Lower lobe of right lung (tissue), 2 donors: ENCODE measurements around the gene GAGE12G. TPM values are rescaled to one million over a fixed set of nuclear protein-coding genes. Genes with fewer than 3 reads are reported as not detected.
"Not testable (repeated sequence)": the region's sequence is repeated elsewhere in the genome, so short reads cannot be mapped to it uniquely, and the experiment has no call there.

ENCODE experiments used
- ATAC-seq, 2 donors: fragments of 200-7000 bp; cut with Tn5 transposase; one replicate each; pipeline ENCODE4 v1.9.1; 2020 to 2022; ENCODE audit warnings: mild to moderate bottlenecking in 2 of 2, moderate library complexity in 2 of 2
- DNase-seq: peaks from one replicate; pipeline ENCODE4 v3.0.0-alpha.2; 2020
- H3K27ac ChIP-seq: fragments of 200-600 bp; one replicate; pipeline ENCODE4 v1.8.0; 2022
- H3K27me3 ChIP-seq: fragments of 200-600 bp; one replicate; pipeline ENCODE4 v1.8.0; 2022; ENCODE audit warnings: low read depth
- H3K36me3 ChIP-seq: fragments of 200-600 bp; one replicate; pipeline ENCODE4 v1.8.0; 2022; ENCODE audit warnings: mild to moderate bottlenecking
- H3K4me1 ChIP-seq: fragments of 200-600 bp; one replicate; pipeline ENCODE4 v1.8.0; 2022
- H3K4me3 ChIP-seq: fragments of 200-600 bp; one replicate; pipeline ENCODE4 v1.8.0; 2022; ENCODE audit warnings: mild to moderate bottlenecking
- H3K9me3 ChIP-seq: fragments of 200-600 bp; one replicate; pipeline ENCODE4 v1.8.0; 2022
- intact Hi-C: fragments of 100-400 bp; cut with DNase I; formaldehyde crosslinking; loops from one replicate; pipeline ENCODE4 v1.11.0; 2022
- long read RNA-seq: library from polyadenylated mRNA; unstranded; transcript quantifications from one replicate; pipeline ENCODE4 v2.0.0, GENCODE V29; 2021
- total RNA-seq: library from RNA; stranded (reverse); fragmentation: NEBNext Ultra II Directional; extraction: Animal tissue kit (Norgen Biotek cat#: 25700); gene quantifications from one replicate; pipeline ENCODE4 v1.2.1, GENCODE V29; 2021
- donor health status: DM: no; HTN: yes; CAD: no; lungs with severe emphysema.

GAGE12G gene, protein sequence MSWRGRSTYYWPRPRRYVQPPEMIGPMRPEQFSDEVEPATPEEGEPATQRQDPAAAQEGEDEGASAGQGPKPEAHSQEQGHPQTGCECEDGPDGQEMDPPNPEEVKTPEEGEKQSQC
- total RNA-seq: not detected
- long read RNA-seq: 0 reads

DNA sequence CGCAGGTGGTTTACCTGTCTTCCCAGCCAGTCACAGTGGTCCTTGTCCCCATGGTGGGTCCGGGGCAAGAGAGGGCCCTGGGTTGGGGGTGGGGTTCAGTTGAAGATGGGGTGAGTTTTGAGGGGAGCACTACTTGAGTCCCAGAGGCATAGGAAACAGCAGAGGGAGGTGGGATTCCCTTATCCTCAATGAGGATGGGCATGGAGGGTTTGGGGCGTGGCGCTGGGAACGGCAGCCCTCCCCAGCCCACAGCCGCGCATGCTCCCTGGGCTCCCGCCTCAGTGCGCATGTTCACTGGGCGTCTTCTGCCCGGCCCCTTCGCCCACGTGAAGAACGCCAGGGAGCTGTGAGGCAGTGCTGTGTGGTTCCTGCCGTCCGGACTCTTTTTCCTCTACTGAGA, at the start of gene GAGE12G:
Gene GAGE12G, plus strand, starts transcription at position 301 of the 400 bp plus-strand sequence. CDS start 1,155 bp downstream, outside the sequence.
- not testable (repeated sequence) for ATAC-seq, H3K4me3 ChIP-seq, DNase-seq

DNA sequence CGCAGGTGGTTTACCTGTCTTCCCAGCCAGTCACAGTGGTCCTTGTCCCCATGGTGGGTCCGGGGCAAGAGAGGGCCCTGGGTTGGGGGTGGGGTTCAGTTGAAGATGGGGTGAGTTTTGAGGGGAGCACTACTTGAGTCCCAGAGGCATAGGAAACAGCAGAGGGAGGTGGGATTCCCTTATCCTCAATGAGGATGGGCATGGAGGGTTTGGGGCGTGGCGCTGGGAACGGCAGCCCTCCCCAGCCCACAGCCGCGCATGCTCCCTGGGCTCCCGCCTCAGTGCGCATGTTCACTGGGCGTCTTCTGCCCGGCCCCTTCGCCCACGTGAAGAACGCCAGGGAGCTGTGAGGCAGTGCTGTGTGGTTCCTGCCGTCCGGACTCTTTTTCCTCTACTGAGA, 38.3 kb upstream of the GAGE12G start, which contains the start of gene GAGE12C:
Gene GAGE12C, plus strand, starts transcription at position 301 of the 400 bp plus-strand sequence. CDS start 1,155 bp downstream, outside the sequence.
- intact Hi-C loops, H3K9me3 ChIP-seq, DNase-seq, H3K27ac ChIP-seq, H3K4me1 ChIP-seq, H3K4me3 ChIP-seq, ATAC-seq, H3K36me3 ChIP-seq, H3K27me3 ChIP-seq: not testable (repeated sequence)

More for the DNA sequence above, at the start of gene GAGE12G:
- H3K4me1 ChIP-seq, H3K27ac ChIP-seq, H3K9me3 ChIP-seq, intact Hi-C loops, H3K36me3 ChIP-seq, H3K27me3 ChIP-seq: not testable (repeated sequence)

DNA sequence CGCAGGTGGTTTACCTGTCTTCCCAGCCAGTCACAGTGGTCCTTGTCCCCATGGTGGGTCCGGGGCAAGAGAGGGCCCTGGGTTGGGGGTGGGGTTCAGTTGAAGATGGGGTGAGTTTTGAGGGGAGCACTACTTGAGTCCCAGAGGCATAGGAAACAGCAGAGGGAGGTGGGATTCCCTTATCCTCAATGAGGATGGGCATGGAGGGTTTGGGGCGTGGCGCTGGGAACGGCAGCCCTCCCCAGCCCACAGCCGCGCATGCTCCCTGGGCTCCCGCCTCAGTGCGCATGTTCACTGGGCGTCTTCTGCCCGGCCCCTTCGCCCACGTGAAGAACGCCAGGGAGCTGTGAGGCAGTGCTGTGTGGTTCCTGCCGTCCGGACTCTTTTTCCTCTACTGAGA, 28.8 kb upstream of the GAGE12G start, which contains the start of gene GAGE12D:
Gene GAGE12D, plus strand, starts transcription at position 301 of the 400 bp plus-strand sequence. CDS start 1,155 bp downstream, outside the sequence.
- intact Hi-C loops, H3K4me1 ChIP-seq: not testable (repeated sequence)

DNA sequence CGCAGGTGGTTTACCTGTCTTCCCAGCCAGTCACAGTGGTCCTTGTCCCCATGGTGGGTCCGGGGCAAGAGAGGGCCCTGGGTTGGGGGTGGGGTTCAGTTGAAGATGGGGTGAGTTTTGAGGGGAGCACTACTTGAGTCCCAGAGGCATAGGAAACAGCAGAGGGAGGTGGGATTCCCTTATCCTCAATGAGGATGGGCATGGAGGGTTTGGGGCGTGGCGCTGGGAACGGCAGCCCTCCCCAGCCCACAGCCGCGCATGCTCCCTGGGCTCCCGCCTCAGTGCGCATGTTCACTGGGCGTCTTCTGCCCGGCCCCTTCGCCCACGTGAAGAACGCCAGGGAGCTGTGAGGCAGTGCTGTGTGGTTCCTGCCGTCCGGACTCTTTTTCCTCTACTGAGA, 19.2 kb upstream of the GAGE12G start, which contains the start of gene GAGE12E:
Gene GAGE12E, plus strand, starts transcription at position 301 of the 400 bp plus-strand sequence. CDS start 1,155 bp downstream, outside the sequence.
- H3K4me1 ChIP-seq, ATAC-seq, H3K27ac ChIP-seq, DNase-seq, H3K4me3 ChIP-seq, H3K27me3 ChIP-seq, intact Hi-C loops, H3K36me3 ChIP-seq, H3K9me3 ChIP-seq: not testable (repeated sequence)

More for the DNA sequence above, 28.8 kb upstream of the GAGE12G start, which contains the start of gene GAGE12D:
- not testable (repeated sequence) for H3K4me3 ChIP-seq, H3K36me3 ChIP-seq, DNase-seq, H3K27me3 ChIP-seq, H3K27ac ChIP-seq, H3K9me3 ChIP-seq, ATAC-seq

DNA sequence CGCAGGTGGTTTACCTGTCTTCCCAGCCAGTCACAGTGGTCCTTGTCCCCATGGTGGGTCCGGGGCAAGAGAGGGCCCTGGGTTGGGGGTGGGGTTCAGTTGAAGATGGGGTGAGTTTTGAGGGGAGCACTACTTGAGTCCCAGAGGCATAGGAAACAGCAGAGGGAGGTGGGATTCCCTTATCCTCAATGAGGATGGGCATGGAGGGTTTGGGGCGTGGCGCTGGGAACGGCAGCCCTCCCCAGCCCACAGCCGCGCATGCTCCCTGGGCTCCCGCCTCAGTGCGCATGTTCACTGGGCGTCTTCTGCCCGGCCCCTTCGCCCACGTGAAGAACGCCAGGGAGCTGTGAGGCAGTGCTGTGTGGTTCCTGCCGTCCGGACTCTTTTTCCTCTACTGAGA, 9.7 kb upstream of the GAGE12G start, which contains the start of gene GAGE12F:
Gene GAGE12F, plus strand, starts transcription at position 301 of the 400 bp plus-strand sequence. CDS start 1,155 bp downstream, outside the sequence.
- H3K4me1 ChIP-seq, DNase-seq, H3K27me3 ChIP-seq, H3K36me3 ChIP-seq, intact Hi-C loops, H3K4me3 ChIP-seq, H3K27ac ChIP-seq, ATAC-seq, H3K9me3 ChIP-seq: not testable (repeated sequence)

DNA sequence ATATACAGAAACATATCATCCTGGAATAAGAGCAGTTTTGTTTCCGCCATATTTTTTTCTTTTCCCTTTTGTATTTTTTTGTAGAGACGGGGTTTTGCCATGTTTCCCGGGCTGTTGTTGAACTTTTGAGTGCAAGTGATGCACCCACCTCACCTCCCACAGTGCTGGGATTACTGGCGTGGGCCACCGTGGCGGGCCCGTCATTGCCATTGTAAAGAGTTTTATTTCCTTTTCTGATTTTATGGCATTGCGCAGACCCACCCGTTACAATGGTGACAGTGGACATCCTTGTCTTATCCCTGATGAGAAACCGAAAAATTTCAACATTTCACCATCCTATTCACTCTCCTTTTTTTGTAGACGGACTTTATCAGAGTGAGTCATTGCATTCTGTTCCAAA, 1.5 kb upstream of the GAGE12G start:
- DNase-seq: peak; percentile 35
- H3K36me3 ChIP-seq, intact Hi-C loops, H3K4me1 ChIP-seq, H3K4me3 ChIP-seq, ATAC-seq, H3K27me3 ChIP-seq, H3K9me3 ChIP-seq, H3K27ac ChIP-seq: not testable (repeated sequence)

DNA sequence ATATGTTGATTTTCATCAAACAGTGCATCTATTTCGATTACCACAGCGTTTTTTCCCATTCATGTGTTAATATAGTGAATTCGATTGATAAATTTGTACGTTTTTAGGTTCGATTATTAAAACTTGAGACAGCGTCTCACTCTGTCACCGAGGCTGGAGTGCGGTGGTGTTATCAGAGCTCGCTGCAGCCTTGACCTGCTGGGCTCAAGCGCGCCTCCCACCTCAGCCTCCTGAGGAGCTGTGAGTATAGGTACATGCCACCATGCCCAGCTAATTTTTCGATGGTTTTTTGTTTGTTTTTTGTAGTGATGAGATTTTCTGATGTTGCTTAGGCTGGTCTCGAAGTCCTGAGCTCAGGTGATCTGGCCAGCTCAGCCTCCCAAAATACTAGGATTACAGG, 1.0 kb upstream of the GAGE12G start:
- H3K27me3 ChIP-seq, DNase-seq, H3K9me3 ChIP-seq, H3K27ac ChIP-seq, intact Hi-C loops, H3K4me3 ChIP-seq, H3K36me3 ChIP-seq, H3K4me1 ChIP-seq, ATAC-seq: not testable (repeated sequence)

DNA sequence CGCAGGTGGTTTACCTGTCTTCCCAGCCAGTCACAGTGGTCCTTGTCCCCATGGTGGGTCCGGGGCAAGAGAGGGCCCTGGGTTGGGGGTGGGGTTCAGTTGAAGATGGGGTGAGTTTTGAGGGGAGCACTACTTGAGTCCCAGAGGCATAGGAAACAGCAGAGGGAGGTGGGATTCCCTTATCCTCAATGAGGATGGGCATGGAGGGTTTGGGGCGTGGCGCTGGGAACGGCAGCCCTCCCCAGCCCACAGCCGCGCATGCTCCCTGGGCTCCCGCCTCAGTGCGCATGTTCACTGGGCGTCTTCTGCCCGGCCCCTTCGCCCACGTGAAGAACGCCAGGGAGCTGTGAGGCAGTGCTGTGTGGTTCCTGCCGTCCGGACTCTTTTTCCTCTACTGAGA, 9.4 kb downstream of the GAGE12G start, which contains the start of gene GAGE12H:
Gene GAGE12H, plus strand, starts transcription at position 301 of the 400 bp plus-strand sequence. CDS start 1,155 bp downstream, outside the sequence.
- H3K36me3 ChIP-seq, H3K4me1 ChIP-seq, DNase-seq, H3K27ac ChIP-seq, H3K9me3 ChIP-seq, ATAC-seq, intact Hi-C loops, H3K4me3 ChIP-seq, H3K27me3 ChIP-seq: not testable (repeated sequence)

DNA sequence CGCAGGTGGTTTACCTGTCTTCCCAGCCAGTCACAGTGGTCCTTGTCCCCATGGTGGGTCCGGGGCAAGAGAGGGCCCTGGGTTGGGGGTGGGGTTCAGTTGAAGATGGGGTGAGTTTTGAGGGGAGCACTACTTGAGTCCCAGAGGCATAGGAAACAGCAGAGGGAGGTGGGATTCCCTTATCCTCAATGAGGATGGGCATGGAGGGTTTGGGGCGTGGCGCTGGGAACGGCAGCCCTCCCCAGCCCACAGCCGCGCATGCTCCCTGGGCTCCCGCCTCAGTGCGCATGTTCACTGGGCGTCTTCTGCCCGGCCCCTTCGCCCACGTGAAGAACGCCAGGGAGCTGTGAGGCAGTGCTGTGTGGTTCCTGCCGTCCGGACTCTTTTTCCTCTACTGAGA, 19.0 kb downstream of the GAGE12G start, which contains the start of gene GAGE2A:
Gene GAGE2A, plus strand, starts transcription at position 301 of the 400 bp plus-strand sequence. CDS start 1,155 bp downstream, outside the sequence.
- H3K36me3 ChIP-seq, H3K9me3 ChIP-seq, ATAC-seq, H3K4me3 ChIP-seq, H3K4me1 ChIP-seq, H3K27ac ChIP-seq, DNase-seq, intact Hi-C loops, H3K27me3 ChIP-seq: not testable (repeated sequence)

DNA sequence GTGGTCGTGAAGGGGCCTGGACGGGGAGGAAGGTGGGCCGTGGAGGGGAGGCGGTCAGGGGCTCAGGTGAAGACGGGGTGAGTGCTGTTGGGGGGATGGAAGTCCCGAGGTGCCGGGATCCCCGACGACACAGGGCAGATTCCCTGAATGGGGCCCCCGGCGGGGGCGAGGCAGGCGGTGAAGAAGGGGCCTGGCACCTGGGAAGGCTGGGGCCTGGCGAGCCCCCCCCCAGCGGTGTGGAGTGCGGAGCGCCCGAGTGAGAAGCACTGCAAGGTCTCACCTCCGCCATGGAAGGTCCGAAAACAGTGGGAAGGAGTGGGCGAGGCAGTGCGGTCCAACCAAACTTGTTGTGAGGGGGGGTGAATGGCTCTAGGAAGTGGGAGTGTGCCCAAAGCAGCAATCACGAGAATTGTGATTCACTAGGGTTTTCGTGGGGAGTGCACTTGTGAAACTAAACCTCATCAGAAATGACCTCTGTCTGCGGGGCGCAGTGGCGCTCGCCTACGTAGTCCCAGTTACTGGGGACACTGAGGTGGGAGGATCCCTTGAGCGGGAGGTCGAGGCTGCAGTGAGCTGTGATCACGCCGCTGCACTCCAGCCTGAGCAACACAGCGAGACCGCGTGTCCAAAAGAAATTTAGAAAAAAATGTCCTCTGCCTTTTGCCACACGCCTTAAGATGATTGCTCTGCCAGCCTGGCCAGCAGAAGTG, 19.7 kb downstream of the GAGE12G start:
- peak; percentile 37 for DNase-seq
- H3K27me3 ChIP-seq, ATAC-seq, H3K4me1 ChIP-seq, H3K9me3 ChIP-seq, H3K36me3 ChIP-seq, H3K27ac ChIP-seq, H3K4me3 ChIP-seq, intact Hi-C loops: not testable (repeated sequence)

DNA sequence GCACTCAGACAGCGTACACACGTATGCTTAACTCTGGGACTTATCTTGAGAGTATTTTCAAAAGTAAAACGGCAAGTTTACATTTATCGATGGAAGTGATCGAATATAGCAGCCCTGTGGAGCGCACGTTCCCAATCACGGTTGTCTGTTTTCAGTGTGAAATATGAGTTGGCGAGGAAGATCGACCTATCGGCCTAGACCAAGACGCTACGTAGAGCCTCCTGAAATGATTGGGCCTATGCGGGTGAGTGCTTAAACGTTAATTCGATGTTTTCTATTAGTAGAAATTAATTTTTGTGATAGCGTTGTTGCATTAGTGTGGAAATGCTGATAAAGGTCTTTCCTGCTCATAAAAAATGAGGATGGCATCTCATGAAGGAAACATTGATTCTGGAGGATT, 20.3 kb downstream of the GAGE12G start:
- DNase-seq: not testable (repeated sequence)

DNA sequence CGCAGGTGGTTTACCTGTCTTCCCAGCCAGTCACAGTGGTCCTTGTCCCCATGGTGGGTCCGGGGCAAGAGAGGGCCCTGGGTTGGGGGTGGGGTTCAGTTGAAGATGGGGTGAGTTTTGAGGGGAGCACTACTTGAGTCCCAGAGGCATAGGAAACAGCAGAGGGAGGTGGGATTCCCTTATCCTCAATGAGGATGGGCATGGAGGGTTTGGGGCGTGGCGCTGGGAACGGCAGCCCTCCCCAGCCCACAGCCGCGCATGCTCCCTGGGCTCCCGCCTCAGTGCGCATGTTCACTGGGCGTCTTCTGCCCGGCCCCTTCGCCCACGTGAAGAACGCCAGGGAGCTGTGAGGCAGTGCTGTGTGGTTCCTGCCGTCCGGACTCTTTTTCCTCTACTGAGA, 28.5 kb downstream of the GAGE12G start, which contains the start of gene GAGE1:
Gene GAGE1, plus strand, starts transcription at position 301 of the 400 bp plus-strand sequence. CDS start 1,155 bp downstream, outside the sequence.
- H3K4me3 ChIP-seq, H3K27ac ChIP-seq, ATAC-seq, H3K4me1 ChIP-seq, DNase-seq, H3K36me3 ChIP-seq, intact Hi-C loops, H3K27me3 ChIP-seq, H3K9me3 ChIP-seq: not testable (repeated sequence)

More for the DNA sequence above, 20.3 kb downstream of the GAGE12G start:
- H3K27ac ChIP-seq, H3K4me3 ChIP-seq, intact Hi-C loops, H3K9me3 ChIP-seq, H3K36me3 ChIP-seq, H3K4me1 ChIP-seq, H3K27me3 ChIP-seq, ATAC-seq: not testable (repeated sequence)
